Measurements from ENCODE around the gene AQP1. TPM values are rescaled to one million over a fixed set of nuclear protein-coding genes. Genes with fewer than 3 reads are reported as not detected.

AQP1 gene
- total RNA-seq, 4 donors from 2014 or later = 48.7 to 231 (median 134) TPM

- 84 to 94% methylated on average over 3 of the region's 3 CpGs for WGBS, 2 donors
These were observed 15.9 kb downstream of the AQP1 start for GRCh38 chr7:30927559-30927958.

GRCh38 chr7:30928254-30928872, 16.7 kb downstream of the AQP1 start:
- intact Hi-C loops (cut with DNase I) = no loop called here
- H3K4me1 ChIP-seq = no peaks in the 10 kb centered on the region
- no peak overlapping the region for H3K27ac ChIP-seq
- DNase-seq = peak in 1 of 2 donors; percentile 0
- no peaks in the 10 kb centered on the region for H3K9me3 ChIP-seq
- WGBS, 2 donors = 94 to 95% methylated on average over 11 to 13 of the region's 13 CpGs
- no peaks in the 10 kb centered on the region for H3K36me3 ChIP-seq
- TF ChIP-seq CTCF (IDR thresholded peaks at IDR 0.05) = no peak
- TF ChIP-seq POLR2A (IDR thresholded peaks at IDR 0.05) = no peak
- H3K4me3 ChIP-seq (replicated peaks in 1 of 3) = no peak overlapping the region
- no peaks in the 10 kb centered on the region for H3K27me3 ChIP-seq

More at GRCh38 chr7:30927559-30927958, 15.9 kb downstream of the AQP1 start:
- intact Hi-C loops (cut with DNase I) = no loop called here
- no peak overlapping the region for H3K27ac ChIP-seq
- no peaks in the 10 kb centered on the region for H3K27me3 ChIP-seq
- DNase-seq = no peak
- no peaks in the 10 kb centered on the region for H3K4me1 ChIP-seq
- H3K9me3 ChIP-seq = no peaks in the 10 kb centered on the region
- no peaks in the 10 kb centered on the region for H3K36me3 ChIP-seq
- no peak for TF ChIP-seq POLR2A (IDR thresholded peaks at IDR 0.05)
- TF ChIP-seq CTCF (IDR thresholded peaks at IDR 0.05) = no peak
- no peak overlapping the region for H3K4me3 ChIP-seq (replicated peaks in 1 of 3)

- Histone ChIP-seq H3K4me1 (no peaks in the 10 kb centered on the region), H3K27me3 (no peaks in the 10 kb centered on the region), H3K27ac (no peak overlapping the region), H3K4me3 (replicated peaks in 1 of 3) (no peak overlapping the region), H3K9me3 (no peaks in the 10 kb centered on the region), H3K36me3 (no peaks in the 10 kb centered on the region)
- DNase-seq = no peak
- WGBS, 2 donors = 90 to 91% methylated on average over 4 of the region's 4 CpGs
- TF ChIP-seq POLR2A (IDR thresholded peaks at IDR 0.05) (no peak), CTCF (IDR thresholded peaks at IDR 0.05) (no peak)
- intact Hi-C loops (cut with DNase I) = no loop called here
These were observed 18.0 kb downstream of the AQP1 start for GRCh38 chr7:30929686-30930085.

- Histone ChIP-seq H3K36me3 (no peaks in the 10 kb centered on the region), H3K4me1 (no peaks in the 10 kb centered on the region), H3K27ac (no peak overlapping the region), H3K9me3 (no peaks in the 10 kb centered on the region), H3K4me3 (replicated peaks in 1 of 3) (no peak overlapping the region), H3K27me3 (no peaks in the 10 kb centered on the region)
- WGBS, 2 donors = 74 to 78% methylated on average over 8 of the region's 8 CpGs
- intact Hi-C loops (cut with DNase I) = no loop called here
- no peak for DNase-seq
- TF ChIP-seq CTCF (IDR thresholded peaks at IDR 0.05) (no peak), POLR2A (IDR thresholded peaks at IDR 0.05) (no peak)
These were observed 19.0 kb downstream of the AQP1 start for GRCh38 chr7:30930621-30931020.

GRCh38 chr7:30931161-30931928, 19.7 kb downstream of the AQP1 start:
- no peak for DNase-seq
- H3K27me3 ChIP-seq = no peaks in the 10 kb centered on the region
- no peak for TF ChIP-seq CTCF (IDR thresholded peaks at IDR 0.05)
- no peak for TF ChIP-seq POLR2A (IDR thresholded peaks at IDR 0.05)
- H3K36me3 ChIP-seq = no peaks in the 10 kb centered on the region
- intact Hi-C loops (cut with DNase I) = no loop called here
- WGBS, 2 donors = 87 to 92% methylated on average over 23 to 24 of the region's 24 CpGs
- no peaks in the 10 kb centered on the region for H3K4me1 ChIP-seq
- no peaks in the 10 kb centered on the region for H3K9me3 ChIP-seq
- no peak overlapping the region for H3K27ac ChIP-seq
- H3K4me3 ChIP-seq (replicated peaks in 1 of 3) = no peak overlapping the region

Measured in thyroid gland (tissue), 4 donors.